Hepatocyte (in vitro differentiated cells): ENCODE results near the gene ALPL.

Experiments used
- CTCF ChIP-seq: fragments of 200-600 bp; sonication (generic); IDR thresholded peaks from 2 replicates; pipeline ENCODE4 v1.5.1; 2016; ENCODE audit warnings: antibody characterized with exemption, mild to moderate bottlenecking; ENCODE audit not compliant: poor library complexity
- EZH2 ChIP-seq: fragments of 200-600 bp; sonication (generic); IDR thresholded peaks from 2 replicates; pipeline ENCODE4 v1.6.1; 2016; ENCODE audit warnings: antibody characterized with exemption, mild to moderate bottlenecking, borderline replicate concordance

GRCh38 chr1:21563971-21564370 lies 54.7 kb downstream of the ALPL start:
- TF ChIP-seq EZH2 (no peak), CTCF (no peak)
